ENCODE data around the gene FOXR2.

Gene FOXR2

GRCh38 chrX:55623100-55623499 is at the start of gene FOXR2:
TSS of gene FOXR2 (plus strand) at chrX:55623400. CDS start at chrX:55623712, 312 bp downstream.
- no peak for TF ChIP-seq CTCF (conservative IDR thresholded peaks at IDR 0.05; ENCODE audit: low read length)
- TF ChIP-seq EZH2phosphoT487 (IDR thresholded peaks at IDR 0.05; ENCODE audit: borderline replicate concordance): no peak
- H4K20me1 ChIP-seq (ENCODE audit: insufficient read depth, low read length, poor library complexity, severe bottlenecking): no peaks in the 10 kb centered on the region

GRCh38 chrX:55579115-55579514 is 44.1 kb upstream of the FOXR2 start:
- Histone ChIP-seq H3K79me2 (ENCODE audit: insufficient read depth, low read length) (no peaks in the 10 kb centered on the region), H3K9me3 (ENCODE audit: insufficient read depth, low read depth, low read length) (no peaks in the 10 kb centered on the region), H3K9me2 (replicated peaks; ENCODE audit: low read depth, low read length) (no peaks in the 10 kb centered on the region), H3K36me3 (ENCODE audit: insufficient read depth, low read length) (no peaks in the 10 kb centered on the region), H2AFZ (ENCODE audit: low read length) (no peak overlapping the region), H3K4me2 (ENCODE audit: low read depth, low read length, poor library complexity, severe bottlenecking) (no peak overlapping the region), H3K27me3 (ENCODE audit: insufficient read depth, low read length, poor library complexity, severe bottlenecking) (no peaks in the 10 kb centered on the region), H3F3A (ENCODE audit: low read depth) (no peaks in the 10 kb centered on the region), H4K20me1 (ENCODE audit: insufficient read depth, low read length, poor library complexity, severe bottlenecking) (no peaks in the 10 kb centered on the region), H3K9ac (ENCODE audit: low read depth, low read length, poor library complexity, severe bottlenecking) (no peak overlapping the region), H3K4me3 (ENCODE audit: low read length, poor library complexity, severe bottlenecking) (no peak overlapping the region), H3K4me1 (ENCODE audit: insufficient read depth, low read length, poor library complexity, severe bottlenecking) (no peaks in the 10 kb centered on the region)
- no peak for TF ChIP-seq EZH2phosphoT487 (IDR thresholded peaks at IDR 0.05; ENCODE audit: borderline replicate concordance)
- TF ChIP-seq CTCF (conservative IDR thresholded peaks at IDR 0.05; ENCODE audit: low read length): no peak

More at GRCh38 chrX:55623100-55623499, at the start of gene FOXR2:
- Histone ChIP-seq H3K36me3 (ENCODE audit: insufficient read depth, low read length) (no peaks in the 10 kb centered on the region), H3K4me3 (ENCODE audit: low read length, poor library complexity, severe bottlenecking) (no peak within 1 kb of the TSS), H2AFZ (ENCODE audit: low read length) (no peak within 1 kb of the TSS), H3K9me3 (ENCODE audit: insufficient read depth, low read depth, low read length) (no peaks in the 10 kb centered on the region), H3K79me2 (ENCODE audit: insufficient read depth, low read length) (no peaks in the 10 kb centered on the region), H3K27me3 (ENCODE audit: insufficient read depth, low read length, poor library complexity, severe bottlenecking) (no peaks in the 10 kb centered on the region), H3K9me2 (replicated peaks; ENCODE audit: low read depth, low read length) (no peaks in the 10 kb centered on the region), H3F3A (ENCODE audit: low read depth) (no peaks in the 10 kb centered on the region), H3K4me1 (ENCODE audit: insufficient read depth, low read length, poor library complexity, severe bottlenecking) (no peaks in the 10 kb centered on the region), H3K9ac (ENCODE audit: low read depth, low read length, poor library complexity, severe bottlenecking) (no peak within 1 kb of the TSS), H3K4me2 (ENCODE audit: low read depth, low read length, poor library complexity, severe bottlenecking) (no peak within 1 kb of the TSS)

GRCh38 chrX:55582447-55582846 is 40.8 kb upstream of the FOXR2 start:
- H4K20me1 ChIP-seq (ENCODE audit: insufficient read depth, low read length, poor library complexity, severe bottlenecking): no peaks in the 10 kb centered on the region
- no peak overlapping the region for H3K4me3 ChIP-seq (ENCODE audit: low read length, poor library complexity, severe bottlenecking)
- H3K27me3 ChIP-seq (ENCODE audit: insufficient read depth, low read length, poor library complexity, severe bottlenecking): no peaks in the 10 kb centered on the region
- H3F3A ChIP-seq (ENCODE audit: low read depth): no peaks in the 10 kb centered on the region
- no peaks in the 10 kb centered on the region for H3K9me2 ChIP-seq (replicated peaks; ENCODE audit: low read depth, low read length)
- H3K79me2 ChIP-seq (ENCODE audit: insufficient read depth, low read length): no peaks in the 10 kb centered on the region
- no peaks in the 10 kb centered on the region for H3K9me3 ChIP-seq (ENCODE audit: insufficient read depth, low read depth, low read length)
- H2AFZ ChIP-seq (ENCODE audit: low read length): no peak overlapping the region
- H3K36me3 ChIP-seq (ENCODE audit: insufficient read depth, low read length): no peaks in the 10 kb centered on the region
- no peak for TF ChIP-seq EZH2phosphoT487 (IDR thresholded peaks at IDR 0.05; ENCODE audit: borderline replicate concordance)
- no peak for TF ChIP-seq CTCF (conservative IDR thresholded peaks at IDR 0.05; ENCODE audit: low read length)
- H3K9ac ChIP-seq (ENCODE audit: low read depth, low read length, poor library complexity, severe bottlenecking): no peak overlapping the region
- H3K4me1 ChIP-seq (ENCODE audit: insufficient read depth, low read length, poor library complexity, severe bottlenecking): no peaks in the 10 kb centered on the region
- H3K4me2 ChIP-seq (ENCODE audit: low read depth, low read length, poor library complexity, severe bottlenecking): no peak overlapping the region

Measured in Loucy (cell line).